ENCODE data around the gene DNAI2. TPM values are rescaled to one million over a fixed set of nuclear protein-coding genes. Genes with fewer than 3 reads are reported as not detected.

Gene DNAI2
- total RNA-seq, 6 experiments from 2014 or later = not detected

GRCh38 chr17:74328487-74328886 lies 54.5 kb downstream of the DNAI2 start:
- H3K9me3 Mint-ChIP-seq = peaks cover 38% of the 10 kb centered on the region
- no peaks in the 10 kb centered on the region for H3K36me3 Mint-ChIP-seq (ENCODE audit: low read depth)
- no peak for TF ChIP-seq CTCF (IDR thresholded peaks at IDR 0.05)
- no peak for DNase-seq
- H3K27me3 Mint-ChIP-seq (ENCODE audit: insufficient read depth) = no peaks in the 10 kb centered on the region; the same call in 1 of the 2 replicates
- no peak overlapping the region for H3K4me3 Mint-ChIP-seq
- H3K4me1 Mint-ChIP-seq (ENCODE audit: low read depth) = no peaks in the 10 kb centered on the region
- H3K27ac Mint-ChIP-seq = no peak overlapping the region

- no peak for TF ChIP-seq CTCF (IDR thresholded peaks at IDR 0.05)
- DNase-seq = no peak
- Mint-ChIP-seq H3K9me3 (peaks cover 40% of the 10 kb centered on the region), H3K4me1 (ENCODE audit: low read depth) (no peaks in the 10 kb centered on the region), H3K27me3 (ENCODE audit: insufficient read depth) (no peaks in the 10 kb centered on the region; the same call in 1 of the 2 replicates), H3K36me3 (ENCODE audit: low read depth) (no peaks in the 10 kb centered on the region), H3K4me3 (no peak overlapping the region), H3K27ac (no peak overlapping the region)
Measured at GRCh38 chr17:74329378-74329777, 55.3 kb downstream of the DNAI2 start.

- H3K4me1 Mint-ChIP-seq (ENCODE audit: low read depth) = no peaks in the 10 kb centered on the region
- H3K27ac Mint-ChIP-seq = no peak overlapping the region
- peaks cover 46% of the 10 kb centered on the region for H3K9me3 Mint-ChIP-seq
- H3K4me3 Mint-ChIP-seq = no peak overlapping the region
- no peaks in the 10 kb centered on the region for H3K27me3 Mint-ChIP-seq (ENCODE audit: insufficient read depth)
- no peaks in the 10 kb centered on the region for H3K36me3 Mint-ChIP-seq (ENCODE audit: low read depth)
- DNase-seq = no peak
- TF ChIP-seq CTCF (IDR thresholded peaks at IDR 0.05) = no peak
Measured at GRCh38 chr17:74330446-74330845, 56.4 kb downstream of the DNAI2 start.

- Mint-ChIP-seq H3K4me1 (ENCODE audit: low read depth) (no peaks in the 10 kb centered on the region), H3K4me3 (no peak overlapping the region), H3K9me3 (peaks cover 47% of the 10 kb centered on the region), H3K27me3 (ENCODE audit: insufficient read depth) (peaks cover 4% of the 10 kb centered on the region; the same call in 1 of the 2 replicates), H3K27ac (no peak overlapping the region), H3K36me3 (ENCODE audit: low read depth) (no peaks in the 10 kb centered on the region)
- no peak for TF ChIP-seq CTCF (IDR thresholded peaks at IDR 0.05)
- DNase-seq = no peak
Measured at GRCh38 chr17:74332017-74332650, 58.1 kb downstream of the DNAI2 start.

GRCh38 chr17:74332763-74333283 lies 58.8 kb downstream of the DNAI2 start:
- Mint-ChIP-seq H3K27me3 (ENCODE audit: insufficient read depth) (peaks cover 4% of the 10 kb centered on the region; the same call in 1 of the 2 replicates), H3K4me3 (no peak overlapping the region), H3K9me3 (peaks cover 46% of the 10 kb centered on the region), H3K27ac (no peak overlapping the region), H3K4me1 (ENCODE audit: low read depth) (no peaks in the 10 kb centered on the region), H3K36me3 (ENCODE audit: low read depth) (no peaks in the 10 kb centered on the region)
- no peak for DNase-seq
- TF ChIP-seq CTCF (IDR thresholded peaks at IDR 0.05) = no peak

Data from HFFc6 (cell line).